GM21825 (cell line): ENCODE results near the gene SCYGR7.
"Not testable (repeated sequence)": the region's sequence is repeated elsewhere in the genome, so short reads cannot be mapped to it uniquely, and the experiment has no call there.

Experiments used
- ATAC-seq: cut with Tn5 transposase; IDR thresholded peaks from one replicate; pipeline ENCODE4 v1.9.1; 2021; ENCODE audit warnings: mild to moderate bottlenecking, moderate library complexity; ENCODE audit not compliant: unreplicated experiment

SCYGR7 gene

DNA sequence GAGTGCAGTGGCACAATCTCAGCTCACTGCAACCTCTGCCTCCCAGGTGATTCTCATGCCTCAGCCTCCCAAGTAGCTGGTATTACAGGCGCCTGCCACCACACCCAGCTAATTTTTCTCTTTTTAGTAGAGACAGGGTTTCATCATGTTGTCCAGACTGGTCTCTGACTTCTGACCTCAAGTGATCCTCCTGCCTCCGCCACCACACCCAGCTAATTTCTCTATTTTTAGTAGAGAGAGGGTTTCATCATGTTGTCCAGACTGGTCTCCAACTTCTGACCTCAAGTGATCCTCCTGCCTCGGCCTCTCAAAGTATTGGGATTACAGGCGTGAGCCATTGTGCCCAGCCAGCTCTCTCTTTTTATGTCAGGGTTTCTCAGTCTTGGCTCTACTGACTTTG lies 28.1 kb downstream of the SCYGR7 start:
- ATAC-seq: not testable (repeated sequence)

DNA sequence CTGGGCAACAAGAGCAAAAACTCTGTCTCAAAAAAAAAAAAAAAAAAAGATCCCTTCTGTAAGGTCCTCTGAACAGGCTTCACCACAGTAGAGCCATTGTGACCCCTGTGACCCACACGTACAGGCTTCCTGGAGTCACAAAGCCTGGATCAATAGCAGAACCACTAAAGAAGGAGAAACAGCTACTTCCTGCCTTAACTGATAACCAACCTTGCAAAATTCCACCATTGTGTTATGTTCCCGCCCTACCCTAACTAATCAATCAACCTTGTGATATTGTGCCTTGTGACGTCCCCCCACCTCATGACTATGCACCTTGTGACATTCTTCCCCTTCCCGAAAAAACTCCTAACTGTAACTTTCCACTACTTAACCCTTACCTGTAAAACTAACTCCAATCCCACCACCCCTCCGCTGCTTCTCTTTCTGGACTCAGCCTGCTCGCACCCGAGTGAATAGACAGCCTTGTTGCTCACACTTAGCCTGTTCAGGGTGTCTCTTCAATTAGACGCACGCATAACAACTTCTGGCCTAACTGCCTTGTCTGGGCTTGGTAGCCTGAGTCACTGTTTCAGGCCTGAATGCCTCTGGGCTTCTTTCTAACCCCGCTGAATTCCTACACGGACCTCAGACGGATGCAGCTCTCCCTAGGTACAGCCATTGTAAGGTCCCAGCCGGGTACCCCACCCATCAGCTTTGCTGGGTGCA lies 31.4 kb downstream of the SCYGR7 start:
- no peak for ATAC-seq

DNA sequence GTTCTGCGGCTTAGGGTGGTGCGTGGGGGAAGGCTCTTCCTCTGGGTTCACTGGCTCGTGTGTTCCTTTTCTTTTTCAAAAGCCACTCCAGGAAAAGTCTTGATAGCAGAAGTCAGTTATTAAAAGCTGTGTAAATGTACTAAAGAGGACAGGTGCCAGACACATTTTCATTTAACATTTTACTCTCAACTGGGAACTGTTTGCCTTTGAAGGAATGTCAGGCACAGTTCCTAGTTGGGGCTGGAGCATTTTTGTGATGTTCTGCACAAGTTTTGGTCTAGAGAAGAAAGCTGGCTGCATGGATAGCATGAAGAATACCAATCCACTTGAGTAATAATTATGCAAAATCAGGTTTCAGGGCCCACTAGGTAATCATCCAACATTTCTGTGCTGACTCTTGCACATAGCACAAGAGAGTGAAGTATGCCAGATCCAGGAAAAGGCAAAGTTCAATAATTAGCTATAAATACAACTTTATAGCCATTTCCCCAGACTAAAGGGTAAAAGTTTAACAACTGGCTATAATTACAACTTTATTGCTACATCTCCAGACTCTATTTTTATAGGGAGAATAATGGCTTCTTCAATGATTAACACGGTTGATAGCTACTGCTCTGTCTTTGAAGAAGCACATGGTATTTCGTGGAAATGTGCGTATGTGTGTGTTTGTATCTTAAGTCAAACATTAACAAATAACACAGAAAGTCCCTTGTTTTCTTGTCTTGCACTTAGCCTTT lies 33.8 kb downstream of the SCYGR7 start:
- ATAC-seq: no peak

DNA sequence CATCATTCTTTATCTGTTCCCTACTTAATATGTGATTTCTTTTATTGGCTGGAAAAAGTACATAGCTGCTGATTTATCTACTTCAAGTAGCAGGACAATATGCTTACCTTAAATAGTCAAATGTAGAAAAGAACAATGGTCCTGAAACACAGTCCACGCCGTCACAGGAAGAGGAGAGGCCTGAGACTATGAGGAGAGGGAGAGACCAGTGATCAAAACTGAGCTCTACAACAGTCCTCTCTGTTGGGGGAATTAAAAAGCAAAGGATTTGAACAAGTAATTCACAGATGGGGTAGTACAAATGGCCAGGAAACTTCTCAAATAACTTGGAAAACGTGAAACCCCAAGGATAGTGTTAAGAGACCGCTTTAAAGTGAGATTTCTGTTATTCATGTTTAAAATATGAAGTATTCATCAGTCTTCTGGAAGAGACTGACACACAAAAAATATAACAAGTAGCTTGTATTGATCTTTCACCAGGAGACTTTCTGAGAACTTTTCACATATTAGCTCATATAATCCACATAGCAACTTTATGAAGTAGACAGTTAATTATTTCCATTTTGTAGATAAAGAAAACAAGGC lies 37.7 kb downstream of the SCYGR7 start:
- no peak for ATAC-seq

DNA sequence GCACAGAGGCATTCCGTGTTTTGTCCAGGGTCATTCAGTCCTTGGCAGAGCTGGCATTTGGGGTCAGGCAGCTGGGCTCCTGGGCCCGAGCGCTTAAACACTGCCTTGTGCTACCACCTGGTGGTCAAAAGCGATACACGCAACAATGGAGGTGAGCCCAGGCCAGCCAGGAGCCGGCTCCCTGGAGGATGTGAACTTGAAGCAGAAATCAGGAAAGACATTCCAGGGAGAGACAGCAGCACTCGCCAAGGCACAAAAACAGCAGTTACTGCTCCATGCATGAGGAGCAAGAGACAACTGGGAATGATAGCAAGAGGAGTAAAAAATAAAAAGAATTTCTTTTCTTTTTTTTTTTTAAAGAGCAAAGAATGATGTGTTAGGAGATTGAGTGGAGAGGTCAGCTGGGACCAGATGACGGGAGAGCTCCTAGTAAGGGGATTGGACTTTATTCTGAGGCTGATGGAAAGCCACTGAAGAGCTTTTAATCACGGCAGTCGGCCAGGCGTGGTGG lies 38.3 kb downstream of the SCYGR7 start:
- peak; percentile 98 for ATAC-seq

DNA sequence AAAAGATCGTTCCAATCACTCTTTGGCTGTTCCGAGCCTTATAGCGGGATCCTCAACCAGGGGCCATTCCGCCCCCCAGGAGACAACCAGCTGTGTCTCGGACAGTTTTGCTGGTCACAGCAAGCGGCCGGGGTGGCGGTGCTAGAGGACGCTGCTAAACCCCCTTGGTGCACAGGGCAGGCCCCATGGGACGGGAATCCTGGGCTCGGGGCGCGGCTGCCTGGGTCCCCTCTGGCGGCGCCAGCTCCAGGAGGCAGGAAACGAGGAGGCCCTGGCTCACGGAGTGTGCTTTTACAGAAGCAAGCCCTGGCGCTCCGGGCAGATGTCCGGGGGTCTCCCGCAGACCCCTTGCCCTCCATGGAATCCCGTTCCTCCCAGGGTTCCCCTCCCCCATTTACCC lies 39.7 kb downstream of the SCYGR7 start:
- no peak for ATAC-seq

DNA sequence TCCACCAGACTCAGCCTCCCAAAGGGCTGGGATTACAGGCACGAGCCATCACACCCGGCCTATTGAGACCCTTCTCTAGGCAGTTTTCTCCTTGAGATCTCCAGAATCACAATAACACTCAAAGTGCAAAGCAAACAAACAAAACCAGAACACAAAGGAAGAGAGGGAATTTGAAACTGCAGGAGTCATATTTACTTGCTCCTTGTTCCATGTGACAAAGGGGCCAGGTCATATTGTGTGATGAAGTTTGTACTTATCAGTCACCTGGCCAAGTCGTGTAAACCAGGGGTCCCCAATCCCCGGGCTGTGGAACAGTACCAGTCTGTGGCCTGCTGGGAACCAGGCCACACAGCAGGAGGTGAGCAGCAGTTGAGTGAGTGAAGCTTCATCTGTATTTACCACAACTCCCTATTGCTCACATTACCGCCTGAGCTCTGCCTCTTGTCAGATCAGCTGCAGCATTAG lies 44.1 kb downstream of the SCYGR7 start:
- no peak for ATAC-seq

DNA sequence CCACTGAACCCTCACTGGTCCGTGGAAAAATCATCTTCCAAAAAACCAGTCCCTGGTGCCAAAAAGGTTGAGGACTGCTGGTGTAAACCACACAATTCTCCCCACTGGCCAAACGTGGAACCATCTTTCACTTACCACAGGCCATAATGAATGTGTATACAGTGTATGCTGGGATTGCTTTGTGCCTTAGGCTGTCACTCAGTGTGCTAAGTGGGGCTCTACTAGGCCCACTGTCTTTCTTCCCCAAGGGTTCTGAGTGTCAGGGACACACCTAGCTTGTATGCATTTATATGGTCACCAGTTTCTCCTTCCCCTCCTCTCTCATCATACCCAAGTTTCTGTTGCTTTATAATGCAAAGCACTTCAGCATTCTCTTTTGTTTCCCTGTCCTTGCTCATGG lies 44.8 kb downstream of the SCYGR7 start:
- ATAC-seq: no peak

DNA sequence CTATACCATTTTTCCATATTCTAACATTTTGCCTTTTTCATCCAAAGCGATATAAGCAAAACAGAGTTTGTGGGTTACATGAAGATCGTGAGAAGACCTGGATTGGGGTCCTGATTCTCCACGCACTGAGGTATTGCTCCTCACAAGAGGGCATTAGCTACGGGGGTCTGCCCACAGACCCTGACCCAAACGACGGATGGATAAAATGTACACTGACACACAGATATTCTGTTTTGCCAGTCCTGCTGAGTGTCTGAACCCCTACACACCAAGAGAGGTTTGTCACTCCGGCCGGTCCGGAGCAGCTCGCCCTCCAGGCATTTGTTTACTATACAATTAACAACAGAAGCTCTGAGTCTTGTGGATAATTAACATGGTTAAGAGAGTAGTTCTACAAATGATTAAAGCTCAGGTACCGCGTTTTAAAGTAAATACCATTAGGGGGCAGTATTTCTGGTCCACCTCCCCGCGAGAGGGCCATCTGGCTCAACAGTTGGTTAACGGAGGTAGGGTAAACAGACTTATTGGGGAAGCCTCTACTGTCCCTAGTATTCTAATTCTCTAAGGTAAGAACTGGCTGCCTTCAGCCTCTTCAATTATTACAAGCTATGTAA lies 46.0 kb downstream of the SCYGR7 start:
- ATAC-seq: no peak

DNA sequence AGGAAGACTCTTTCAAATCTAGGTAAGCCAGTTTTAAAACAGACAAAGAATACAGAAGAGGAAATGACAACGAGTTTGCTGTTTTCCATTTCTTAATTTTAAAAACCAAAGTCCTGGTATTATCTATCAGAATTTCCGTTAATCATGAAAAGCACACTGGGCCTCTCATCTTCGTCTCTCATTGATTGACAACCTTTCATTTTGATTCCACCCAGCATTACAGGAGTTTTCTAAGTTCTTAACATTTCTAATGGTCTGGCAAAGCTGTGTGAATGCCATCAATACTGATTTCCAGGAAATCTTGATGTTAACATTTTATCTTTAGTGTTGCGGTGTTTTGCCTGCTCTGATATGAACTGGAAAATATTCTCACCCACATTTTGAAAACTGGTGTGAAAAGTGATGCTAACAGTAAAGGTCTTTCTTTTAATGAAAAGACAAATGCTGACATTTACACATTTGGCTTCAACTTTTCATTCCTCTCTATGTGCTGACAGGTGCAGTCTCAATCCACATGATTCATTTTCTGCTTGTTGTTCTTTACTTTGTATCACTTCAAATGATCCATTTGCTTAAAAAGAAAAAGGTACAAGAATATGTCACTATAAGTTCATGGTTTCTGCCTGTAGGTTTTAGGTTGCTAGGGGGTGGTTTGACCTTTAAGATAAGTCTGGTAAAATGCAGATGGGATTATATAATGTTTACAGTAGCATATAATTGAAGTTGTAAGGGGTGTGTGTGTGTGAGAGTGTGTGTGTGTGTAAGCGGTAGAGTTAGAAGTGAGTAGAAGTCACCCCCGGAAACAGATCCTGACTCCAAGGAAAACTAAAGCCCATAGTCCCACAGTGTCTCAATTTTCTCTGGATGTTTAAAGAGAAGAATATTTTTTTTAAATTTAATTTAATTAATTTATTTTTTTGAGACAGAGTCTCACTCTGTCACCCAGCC lies 47.0 kb downstream of the SCYGR7 start:
- ATAC-seq: no peak
